ENCODE results near the gene SHH. TPM values are rescaled to one million over a fixed set of nuclear protein-coding genes. Genes with fewer than 3 reads are reported as not detected.
A peak's percentile ranks its signal among the peaks of the same experiment; 100 is the strongest.

Gene SHH
- total and polyA plus RNA-seq, 2 of the 13 experiments (the other 11 are each of a cell fraction or from before 2014, with no cell fraction given): 1.9 to 3.4 TPM

DNA sequence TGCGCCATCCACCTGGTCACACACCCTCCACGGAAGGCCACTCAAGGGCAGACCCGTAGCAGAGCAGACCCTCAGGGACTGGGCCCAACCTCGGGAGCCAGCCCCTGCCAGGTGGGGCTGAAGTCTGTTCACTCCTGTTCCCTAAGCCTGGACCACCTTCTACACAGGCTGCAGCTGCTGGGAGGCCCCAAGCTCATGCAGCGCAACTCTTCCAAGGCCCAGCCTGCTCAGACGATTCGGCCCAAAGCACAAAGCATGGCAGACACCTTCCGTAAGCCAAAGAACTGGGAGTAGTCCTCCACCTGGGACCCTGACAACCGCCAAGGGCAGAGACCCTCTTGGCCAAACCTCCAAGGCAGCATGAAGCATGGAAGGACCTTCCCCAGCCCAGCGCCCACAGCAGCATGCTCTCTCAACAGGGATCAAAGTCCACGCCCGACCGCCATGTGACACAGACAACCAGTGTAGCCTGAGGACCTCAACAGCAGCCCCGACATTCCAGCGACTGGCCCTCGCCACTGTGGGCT, 11.5 kb downstream of the SHH start (continued):
- TF ChIP-seq, protein P1, sequence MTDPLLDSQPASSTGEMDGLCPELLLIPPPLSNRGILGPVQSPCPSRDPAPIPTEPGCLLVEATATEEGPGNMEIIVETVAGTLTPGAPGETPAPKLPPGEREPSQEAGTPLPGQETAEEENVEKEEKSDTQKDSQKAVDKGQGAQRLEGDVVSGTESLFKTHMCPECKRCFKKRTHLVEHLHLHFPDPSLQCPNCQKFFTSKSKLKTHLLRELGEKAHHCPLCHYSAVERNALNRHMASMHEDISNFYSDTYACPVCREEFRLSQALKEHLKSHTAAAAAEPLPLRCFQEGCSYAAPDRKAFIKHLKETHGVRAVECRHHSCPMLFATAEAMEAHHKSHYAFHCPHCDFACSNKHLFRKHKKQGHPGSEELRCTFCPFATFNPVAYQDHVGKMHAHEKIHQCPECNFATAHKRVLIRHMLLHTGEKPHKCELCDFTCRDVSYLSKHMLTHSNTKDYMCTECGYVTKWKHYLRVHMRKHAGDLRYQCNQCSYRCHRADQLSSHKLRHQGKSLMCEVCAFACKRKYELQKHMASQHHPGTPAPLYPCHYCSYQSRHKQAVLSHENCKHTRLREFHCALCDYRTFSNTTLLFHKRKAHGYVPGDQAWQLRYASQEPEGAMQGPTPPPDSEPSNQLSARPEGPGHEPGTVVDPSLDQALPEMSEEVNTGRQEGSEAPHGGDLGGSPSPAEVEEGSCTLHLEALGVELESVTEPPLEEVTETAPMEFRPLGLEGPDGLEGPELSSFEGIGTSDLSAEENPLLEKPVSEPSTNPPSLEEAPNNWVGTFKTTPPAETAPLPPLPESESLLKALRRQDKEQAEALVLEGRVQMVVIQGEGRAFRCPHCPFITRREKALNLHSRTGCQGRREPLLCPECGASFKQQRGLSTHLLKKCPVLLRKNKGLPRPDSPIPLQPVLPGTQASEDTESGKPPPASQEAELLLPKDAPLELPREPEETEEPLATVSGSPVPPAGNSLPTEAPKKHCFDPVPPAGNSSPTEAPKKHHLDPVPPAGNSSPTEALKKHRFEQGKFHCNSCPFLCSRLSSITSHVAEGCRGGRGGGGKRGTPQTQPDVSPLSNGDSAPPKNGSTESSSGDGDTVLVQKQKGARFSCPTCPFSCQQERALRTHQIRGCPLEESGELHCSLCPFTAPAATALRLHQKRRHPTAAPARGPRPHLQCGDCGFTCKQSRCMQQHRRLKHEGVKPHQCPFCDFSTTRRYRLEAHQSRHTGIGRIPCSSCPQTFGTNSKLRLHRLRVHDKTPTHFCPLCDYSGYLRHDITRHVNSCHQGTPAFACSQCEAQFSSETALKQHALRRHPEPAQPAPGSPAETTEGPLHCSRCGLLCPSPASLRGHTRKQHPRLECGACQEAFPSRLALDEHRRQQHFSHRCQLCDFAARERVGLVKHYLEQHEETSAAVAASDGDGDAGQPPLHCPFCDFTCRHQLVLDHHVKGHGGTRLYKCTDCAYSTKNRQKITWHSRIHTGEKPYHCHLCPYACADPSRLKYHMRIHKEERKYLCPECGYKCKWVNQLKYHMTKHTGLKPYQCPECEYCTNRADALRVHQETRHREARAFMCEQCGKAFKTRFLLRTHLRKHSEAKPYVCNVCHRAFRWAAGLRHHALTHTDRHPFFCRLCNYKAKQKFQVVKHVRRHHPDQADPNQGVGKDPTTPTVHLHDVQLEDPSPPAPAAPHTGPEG (CRISPR knock-in tag; IDR thresholded peaks at IDR 0.05): 0 out of 2 replicates have a peak, but pooled peaks have one; percentile 32
- no peak for TF ChIP-seq ZNF777 (CRISPR knock-in tag; IDR thresholded peaks at IDR 0.05)
- TF ChIP-seq SOX6 (IDR thresholded peaks at IDR 0.05): no peak
- TF ChIP-seq SOX6 (CRISPR knock-in tag; IDR thresholded peaks at IDR 0.05): peak; percentile 30; the same call in 1 of the 2 replicates
- TF ChIP-seq ZKSCAN5 (CRISPR knock-in tag; IDR thresholded peaks at IDR 0.05): no peak
- no peak for TF ChIP-seq ATF7-NPFF (CRISPR knock-in tag; IDR thresholded peaks at IDR 0.05; ENCODE audit: low read depth)
- peak; percentile 88 for TF ChIP-seq HNF4A (CRISPR knock-in tag; IDR thresholded peaks at IDR 0.05)
- TF ChIP-seq RXRB (CRISPR knock-in tag; IDR thresholded peaks at IDR 0.05; ENCODE audit: borderline replicate concordance): peak; percentile 25; the same call in 1 of the 2 replicates
- TF ChIP-seq, protein P2, sequence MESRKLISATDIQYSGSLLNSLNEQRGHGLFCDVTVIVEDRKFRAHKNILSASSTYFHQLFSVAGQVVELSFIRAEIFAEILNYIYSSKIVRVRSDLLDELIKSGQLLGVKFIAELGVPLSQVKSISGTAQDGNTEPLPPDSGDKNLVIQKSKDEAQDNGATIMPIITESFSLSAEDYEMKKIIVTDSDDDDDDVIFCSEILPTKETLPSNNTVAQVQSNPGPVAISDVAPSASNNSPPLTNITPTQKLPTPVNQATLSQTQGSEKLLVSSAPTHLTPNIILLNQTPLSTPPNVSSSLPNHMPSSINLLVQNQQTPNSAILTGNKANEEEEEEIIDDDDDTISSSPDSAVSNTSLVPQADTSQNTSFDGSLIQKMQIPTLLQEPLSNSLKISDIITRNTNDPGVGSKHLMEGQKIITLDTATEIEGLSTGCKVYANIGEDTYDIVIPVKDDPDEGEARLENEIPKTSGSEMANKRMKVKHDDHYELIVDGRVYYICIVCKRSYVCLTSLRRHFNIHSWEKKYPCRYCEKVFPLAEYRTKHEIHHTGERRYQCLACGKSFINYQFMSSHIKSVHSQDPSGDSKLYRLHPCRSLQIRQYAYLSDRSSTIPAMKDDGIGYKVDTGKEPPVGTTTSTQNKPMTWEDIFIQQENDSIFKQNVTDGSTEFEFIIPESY (CRISPR knock-in tag; IDR thresholded peaks at IDR 0.05): peak; percentile 95
- TF ChIP-seq KDM1A (CRISPR knock-in tag; IDR thresholded peaks at IDR 0.05): no peak
- no peak for TF ChIP-seq MAZ (IDR thresholded peaks at IDR 0.05; ENCODE audit: borderline replicate concordance, low read depth, low read length)
- no peak for TF ChIP-seq MAZ (CRISPR knock-in tag; IDR thresholded peaks at IDR 0.05; ENCODE audit: low read depth)
- TF ChIP-seq, protein P3, sequence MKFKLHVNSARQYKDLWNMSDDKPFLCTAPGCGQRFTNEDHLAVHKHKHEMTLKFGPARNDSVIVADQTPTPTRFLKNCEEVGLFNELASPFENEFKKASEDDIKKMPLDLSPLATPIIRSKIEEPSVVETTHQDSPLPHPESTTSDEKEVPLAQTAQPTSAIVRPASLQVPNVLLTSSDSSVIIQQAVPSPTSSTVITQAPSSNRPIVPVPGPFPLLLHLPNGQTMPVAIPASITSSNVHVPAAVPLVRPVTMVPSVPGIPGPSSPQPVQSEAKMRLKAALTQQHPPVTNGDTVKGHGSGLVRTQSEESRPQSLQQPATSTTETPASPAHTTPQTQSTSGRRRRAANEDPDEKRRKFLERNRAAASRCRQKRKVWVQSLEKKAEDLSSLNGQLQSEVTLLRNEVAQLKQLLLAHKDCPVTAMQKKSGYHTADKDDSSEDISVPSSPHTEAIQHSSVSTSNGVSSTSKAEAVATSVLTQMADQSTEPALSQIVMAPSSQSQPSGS (CRISPR knock-in tag; IDR thresholded peaks at IDR 0.05): no peak
- TF ChIP-seq MIER3 (CRISPR knock-in tag; IDR thresholded peaks at IDR 0.05; ENCODE audit: borderline replicate concordance): peak; percentile 41; the same call in 1 of the 2 replicates
- TF ChIP-seq, protein P4, sequence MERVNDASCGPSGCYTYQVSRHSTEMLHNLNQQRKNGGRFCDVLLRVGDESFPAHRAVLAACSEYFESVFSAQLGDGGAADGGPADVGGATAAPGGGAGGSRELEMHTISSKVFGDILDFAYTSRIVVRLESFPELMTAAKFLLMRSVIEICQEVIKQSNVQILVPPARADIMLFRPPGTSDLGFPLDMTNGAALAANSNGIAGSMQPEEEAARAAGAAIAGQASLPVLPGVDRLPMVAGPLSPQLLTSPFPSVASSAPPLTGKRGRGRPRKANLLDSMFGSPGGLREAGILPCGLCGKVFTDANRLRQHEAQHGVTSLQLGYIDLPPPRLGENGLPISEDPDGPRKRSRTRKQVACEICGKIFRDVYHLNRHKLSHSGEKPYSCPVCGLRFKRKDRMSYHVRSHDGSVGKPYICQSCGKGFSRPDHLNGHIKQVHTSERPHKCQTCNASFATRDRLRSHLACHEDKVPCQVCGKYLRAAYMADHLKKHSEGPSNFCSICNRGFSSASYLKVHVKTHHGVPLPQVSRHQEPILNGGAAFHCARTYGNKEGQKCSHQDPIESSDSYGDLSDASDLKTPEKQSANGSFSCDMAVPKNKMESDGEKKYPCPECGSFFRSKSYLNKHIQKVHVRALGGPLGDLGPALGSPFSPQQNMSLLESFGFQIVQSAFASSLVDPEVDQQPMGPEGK (CRISPR knock-in tag; IDR thresholded peaks at IDR 0.05): peak; percentile 13; the same call in 1 of the 2 replicates
- peak; percentile 56; the same call in 1 of the 2 replicates for TF ChIP-seq RNF2 (conservative IDR thresholded peaks at IDR 0.05; ENCODE audit: low read depth)
- TF ChIP-seq NFIB (CRISPR knock-in tag; IDR thresholded peaks at IDR 0.05; ENCODE audit: borderline replicate concordance): no peak
- no peak for TF ChIP-seq HMG20A (CRISPR knock-in tag; IDR thresholded peaks at IDR 0.05; ENCODE audit: borderline replicate concordance)
- peak; percentile 81 for TF ChIP-seq MYC (CRISPR knock-in tag; IDR thresholded peaks at IDR 0.05; ENCODE audit: borderline replicate concordance)
- no peak for TF ChIP-seq ELF4 (CRISPR knock-in tag; IDR thresholded peaks at IDR 0.05; ENCODE audit: borderline replicate concordance)

Measured in HepG2 (cell line).